Left ventricle myocardium inferior (tissue), 1 donor: ENCODE results near the gene NANOS1. TPM values are rescaled to one million over a fixed set of nuclear protein-coding genes. Genes with fewer than 3 reads are reported as not detected.
A peak's percentile ranks its signal among the peaks of the same experiment; 100 is the strongest.
"Not testable (repeated sequence)": the region's sequence is repeated elsewhere in the genome, so short reads cannot be mapped to it uniquely, and the experiment has no call there.

Source experiments
- DNase-seq: peaks from one replicate; pipeline ENCODE4 v3.0.0-alpha.2; 2020
- H3K27ac ChIP-seq: fragments of 200-600 bp; replicated peaks from 2 replicates; pipeline ENCODE4 v1.8.0; 2021
- H3K27me3 ChIP-seq: fragments of 200-600 bp; 2 replicates; pipeline ENCODE4 v1.8.0; 2021; ENCODE audit warnings: low read depth
- H3K36me3 ChIP-seq: fragments of 200-600 bp; 2 replicates; pipeline ENCODE4 v1.8.0; 2021
- H3K4me1 ChIP-seq: fragments of 200-600 bp; 2 replicates; pipeline ENCODE4 v1.8.0; 2021
- H3K4me3 ChIP-seq: fragments of 200-600 bp; 2 replicates; pipeline ENCODE4 v1.8.0; 2021; ENCODE audit warnings: mild to moderate bottlenecking, moderate library complexity
- H3K9me3 ChIP-seq: fragments of 200-600 bp; replicated peaks from 2 replicates; pipeline ENCODE4 v1.8.0; 2021
- intact Hi-C: fragments of 100-400 bp; cut with micrococcal nuclease; formaldehyde crosslinking; loops from one replicate; pipeline ENCODE4 v1.11.0; 2022
- total RNA-seq: library from RNA; stranded (reverse); fragmentation: NEBNext Ultra II Directional; extraction: Animal tissue kit (Norgen Biotek cat#: 25700); gene quantifications from one replicate; pipeline ENCODE4 v1.2.1, GENCODE V29; 2021
- TF ChIP-seq, protein P1 (sequence below): fragments of 200-600 bp; IDR thresholded peaks from 2 replicates; pipeline ENCODE4 v1.8.0; 2021; ENCODE audit warnings: antibody characterized with exemption, mild to moderate bottlenecking, borderline replicate concordance
- donor health status: DM: no; HTN: yes; CAD: no; lungs with severe emphysema.

NANOS1 gene
- total RNA-seq, 1 donor from 2014 or later = 11.7 TPM

GRCh38 chr10:119026301-119027110 is 3.0 kb upstream of the NANOS1 start:
- TF ChIP-seq, protein P1, sequence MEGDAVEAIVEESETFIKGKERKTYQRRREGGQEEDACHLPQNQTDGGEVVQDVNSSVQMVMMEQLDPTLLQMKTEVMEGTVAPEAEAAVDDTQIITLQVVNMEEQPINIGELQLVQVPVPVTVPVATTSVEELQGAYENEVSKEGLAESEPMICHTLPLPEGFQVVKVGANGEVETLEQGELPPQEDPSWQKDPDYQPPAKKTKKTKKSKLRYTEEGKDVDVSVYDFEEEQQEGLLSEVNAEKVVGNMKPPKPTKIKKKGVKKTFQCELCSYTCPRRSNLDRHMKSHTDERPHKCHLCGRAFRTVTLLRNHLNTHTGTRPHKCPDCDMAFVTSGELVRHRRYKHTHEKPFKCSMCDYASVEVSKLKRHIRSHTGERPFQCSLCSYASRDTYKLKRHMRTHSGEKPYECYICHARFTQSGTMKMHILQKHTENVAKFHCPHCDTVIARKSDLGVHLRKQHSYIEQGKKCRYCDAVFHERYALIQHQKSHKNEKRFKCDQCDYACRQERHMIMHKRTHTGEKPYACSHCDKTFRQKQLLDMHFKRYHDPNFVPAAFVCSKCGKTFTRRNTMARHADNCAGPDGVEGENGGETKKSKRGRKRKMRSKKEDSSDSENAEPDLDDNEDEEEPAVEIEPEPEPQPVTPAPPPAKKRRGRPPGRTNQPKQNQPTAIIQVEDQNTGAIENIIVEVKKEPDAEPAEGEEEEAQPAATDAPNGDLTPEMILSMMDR = no peak
- Histone ChIP-seq H3K4me1 (peaks cover 53% of the 10 kb centered on the region), H3K27me3 (no peaks in the 10 kb centered on the region), H3K27ac (peak overlapping the region; percentile 94), H3K36me3 (no peaks in the 10 kb centered on the region), H3K9me3 (no peaks in the 10 kb centered on the region), H3K4me3 (no peak overlapping the region)
- DNase-seq = no peak
- intact Hi-C loops = no loop called here

DNA sequence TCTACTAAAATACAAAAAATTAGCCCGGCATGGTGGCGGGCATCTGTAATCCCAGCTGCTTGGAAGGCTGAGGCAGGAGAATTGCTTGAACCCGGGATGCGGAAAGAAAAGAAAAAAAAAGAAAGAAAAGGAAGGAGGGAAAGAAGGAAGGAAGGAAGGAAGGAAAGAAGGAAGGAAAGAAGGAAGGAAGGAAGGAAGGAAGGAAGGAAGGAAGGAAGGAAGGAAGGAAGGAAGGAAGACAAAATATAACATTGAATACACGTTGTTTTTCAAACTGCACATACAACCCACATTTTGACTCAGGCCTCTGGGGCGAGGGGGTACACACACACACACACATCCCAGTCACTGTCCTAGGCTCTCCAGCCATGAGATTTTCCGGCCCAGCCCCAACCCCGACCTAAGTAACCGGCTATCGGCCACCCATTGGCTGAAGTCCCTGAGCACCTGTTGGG is 1.0 kb upstream of the NANOS1 start:
- intact Hi-C loops, H3K27me3 ChIP-seq, H3K9me3 ChIP-seq, DNase-seq, H3K36me3 ChIP-seq: not testable (repeated sequence)
- Histone ChIP-seq H3K4me1 (peaks cover 59% of the 10 kb centered on the region), H3K27ac (peak overlapping the region; percentile 80), H3K4me3 (peak overlapping the region; percentile 78)

DNA sequence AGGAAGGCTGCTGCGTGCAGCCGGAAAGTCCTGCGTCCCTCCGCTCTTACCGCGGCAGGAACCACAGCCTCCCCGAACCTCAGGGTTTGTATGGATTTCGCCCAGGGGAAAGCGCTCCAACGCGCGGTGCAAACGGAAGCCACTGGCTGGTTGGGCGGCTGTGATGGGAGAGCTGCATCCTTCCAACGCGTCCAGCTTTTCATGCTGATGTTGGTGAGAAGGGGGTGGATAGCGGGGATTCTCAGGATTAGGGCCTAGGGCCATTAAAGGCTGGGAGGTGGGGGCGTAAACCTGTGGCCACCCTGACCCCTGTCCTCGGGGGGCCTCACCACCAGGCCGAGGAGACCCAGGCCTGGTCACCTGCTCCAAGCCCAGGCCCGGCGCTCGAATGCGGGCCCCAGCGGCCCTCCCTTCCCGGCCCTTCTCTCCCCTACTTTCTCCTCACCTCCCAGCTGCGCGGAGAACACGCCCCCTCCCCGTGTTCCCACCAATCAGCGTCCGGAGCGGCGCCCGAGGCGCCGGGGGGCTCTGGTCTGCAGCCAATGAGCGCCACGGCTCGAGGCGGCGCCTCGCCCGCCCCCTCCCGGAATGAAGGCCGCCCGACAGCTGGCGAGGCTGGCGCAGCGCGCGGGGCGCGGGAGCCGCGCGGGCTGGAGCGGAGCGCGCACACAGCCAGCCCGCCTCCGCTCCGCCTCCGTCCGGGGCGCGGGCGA is 458 bp upstream of the NANOS1 start:
- intact Hi-C loops = no loop called here
- H3K9me3 ChIP-seq = no peaks in the 10 kb centered on the region
- peak overlapping the region; percentile 80 for H3K27ac ChIP-seq
- H3K27me3 ChIP-seq = no peaks in the 10 kb centered on the region
- peaks cover 57% of the 10 kb centered on the region for H3K4me1 ChIP-seq
- DNase-seq = peak; percentile 92
- peaks cover 7% of the 10 kb centered on the region for H3K36me3 ChIP-seq
- H3K4me3 ChIP-seq = peak overlapping the region; percentile 78
- TF ChIP-seq, protein P1 = peak; percentile 47

GRCh38 chr10:119030421-119031250 is 1.1 kb downstream of the NANOS1 start:
- intact Hi-C loops = no loop called here
- DNase-seq = peak; percentile 39
- peaks cover 18% of the 10 kb centered on the region for H3K36me3 ChIP-seq
- no peaks in the 10 kb centered on the region for H3K9me3 ChIP-seq
- no peaks in the 10 kb centered on the region for H3K27me3 ChIP-seq
- H3K4me1 ChIP-seq = peaks cover 48% of the 10 kb centered on the region
- peak overlapping the region; percentile 78 for H3K4me3 ChIP-seq
- TF ChIP-seq, protein P1 = no peak
- H3K27ac ChIP-seq = peak overlapping the region; percentile 80

DNA sequence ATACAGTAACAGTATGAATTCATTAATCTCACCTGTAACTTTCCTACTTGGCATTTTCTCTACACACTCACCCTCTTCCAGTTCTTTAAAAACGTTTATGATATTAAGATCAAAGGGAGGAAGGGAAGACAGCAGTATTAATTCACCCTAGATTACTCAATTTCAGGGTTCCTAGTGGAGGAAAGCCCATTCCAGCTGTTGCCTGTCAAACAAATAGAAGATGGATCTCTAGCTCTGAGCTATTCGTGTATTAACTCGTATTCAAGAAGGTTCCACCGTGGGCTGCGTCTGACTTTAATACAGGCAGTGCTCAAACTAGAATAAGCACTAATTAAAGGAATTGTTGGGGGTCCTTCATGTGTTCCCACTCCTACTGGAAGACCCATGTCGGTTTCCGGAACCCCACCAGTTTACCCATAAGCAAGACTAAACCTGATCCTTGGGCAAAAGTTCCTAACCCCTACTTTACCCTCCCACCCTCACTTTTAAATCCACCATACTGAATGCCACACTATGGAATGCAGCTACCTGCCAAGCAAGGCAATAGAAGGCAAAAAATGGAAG is 2.1 kb downstream of the NANOS1 start:
- intact Hi-C loops = no loop called here
- Histone ChIP-seq H3K4me3 (peak overlapping the region; percentile 78), H3K36me3 (peaks cover 27% of the 10 kb centered on the region), H3K27me3 (no peaks in the 10 kb centered on the region), H3K9me3 (no peaks in the 10 kb centered on the region), H3K4me1 (peaks cover 38% of the 10 kb centered on the region), H3K27ac (no peak overlapping the region)
- no peak for DNase-seq
- TF ChIP-seq, protein P1 = no peak
